GM19468 (cell line): ENCODE results near the gene RBPJL.

ENCODE experiments used
- ATAC-seq: cut with Tn5 transposase; IDR thresholded peaks from one replicate; pipeline ENCODE4 v1.9.1; 2021; ENCODE audit warnings: mild to moderate bottlenecking, moderate library complexity, moderate number of reproducible peaks; ENCODE audit not compliant: unreplicated experiment; ENCODE audit errors: extremely low read depth

The RBPJL gene

DNA sequence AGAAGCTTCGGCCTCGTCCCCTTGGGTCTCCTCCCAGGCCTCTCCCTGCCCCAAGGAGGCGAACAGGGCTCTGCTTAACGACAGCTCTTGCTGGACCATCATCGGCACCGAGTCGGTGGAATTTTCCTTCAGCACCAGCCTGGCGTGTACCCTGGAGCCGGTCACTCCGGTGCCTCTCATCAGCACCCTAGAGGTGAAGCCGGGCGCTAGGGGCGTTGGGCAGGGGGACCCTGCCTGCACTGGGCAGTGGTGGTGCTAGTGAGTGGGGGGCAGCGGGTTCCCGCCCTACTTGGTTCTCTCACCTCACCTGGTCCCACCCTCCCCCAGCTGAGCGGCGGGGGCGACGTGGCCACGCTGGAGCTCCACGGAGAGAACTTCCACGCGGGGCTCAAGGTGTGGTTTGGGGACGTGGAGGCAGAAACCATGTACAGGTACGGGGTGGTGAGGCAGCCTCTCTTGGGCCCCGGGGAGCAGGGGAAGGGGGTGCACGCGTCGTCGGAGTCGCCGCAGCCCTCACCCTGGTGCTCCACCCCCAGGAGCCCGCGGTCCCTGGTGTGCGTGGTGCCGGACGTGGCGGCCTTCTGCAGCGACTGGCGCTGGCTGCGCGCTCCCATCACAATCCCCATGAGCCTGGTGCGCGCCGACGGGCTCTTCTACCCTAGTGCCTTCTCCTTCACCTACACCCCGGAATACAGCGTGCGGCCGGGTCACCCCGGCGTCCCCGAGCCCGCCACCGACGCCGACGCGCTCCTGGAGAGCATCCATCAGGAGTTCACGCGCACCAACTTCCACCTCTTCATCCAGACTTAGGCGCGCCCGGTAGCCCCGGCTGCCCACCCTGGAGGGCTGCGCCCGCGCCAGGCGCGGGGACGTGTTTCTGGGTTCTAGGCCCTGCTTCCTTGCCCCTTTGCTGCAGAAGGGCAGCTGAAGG, 9.8 kb downstream of the RBPJL start:
- ATAC-seq = no peak

DNA sequence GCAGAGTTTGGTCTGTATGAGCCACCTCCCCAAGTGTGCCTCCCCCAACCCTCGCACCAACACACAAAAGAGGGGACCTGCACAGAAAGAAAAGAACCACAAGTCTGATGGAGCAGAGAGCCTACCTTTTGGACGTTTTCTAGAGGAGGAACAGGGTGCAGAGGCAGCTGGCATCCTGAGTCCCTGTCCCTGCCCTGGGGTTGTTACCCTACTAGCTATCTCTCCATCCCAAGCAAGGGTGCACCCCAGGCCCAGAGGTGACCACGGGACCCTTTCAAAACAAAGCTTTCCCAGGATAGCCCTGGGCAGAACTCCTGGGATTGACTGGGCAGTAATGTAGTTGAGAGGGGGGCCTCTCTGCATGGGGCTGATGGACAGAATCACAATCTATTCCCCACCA, 11.2 kb downstream of the RBPJL start:
- ATAC-seq = no peak

DNA sequence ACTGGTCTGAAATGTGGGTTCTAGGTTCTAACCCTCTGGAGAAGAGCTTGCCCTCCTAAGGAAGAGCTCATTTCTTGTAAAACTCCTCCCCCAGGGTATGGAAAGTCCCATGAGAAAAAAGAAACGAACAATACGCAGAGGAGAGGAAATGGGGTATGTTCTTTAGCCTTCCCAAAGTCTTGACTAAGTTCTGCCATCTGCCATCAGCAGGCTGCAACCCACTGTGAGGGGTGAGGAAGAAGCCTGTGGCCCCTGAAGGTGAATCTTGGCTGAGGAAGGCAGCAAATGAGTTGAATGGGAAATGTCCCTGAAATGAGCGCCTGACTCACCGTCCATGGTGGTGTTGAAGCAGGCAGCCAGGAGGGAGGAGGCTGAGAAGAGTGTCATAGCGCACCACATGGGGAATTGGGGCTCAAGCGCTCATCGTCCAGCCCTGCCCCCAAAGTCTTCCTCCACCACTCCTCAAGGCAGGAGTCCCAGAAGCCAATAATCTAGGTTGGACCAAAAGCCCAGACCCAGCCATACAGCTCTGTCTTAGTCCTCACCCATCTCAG, 11.8 kb downstream of the RBPJL start:
- no peak for ATAC-seq

DNA sequence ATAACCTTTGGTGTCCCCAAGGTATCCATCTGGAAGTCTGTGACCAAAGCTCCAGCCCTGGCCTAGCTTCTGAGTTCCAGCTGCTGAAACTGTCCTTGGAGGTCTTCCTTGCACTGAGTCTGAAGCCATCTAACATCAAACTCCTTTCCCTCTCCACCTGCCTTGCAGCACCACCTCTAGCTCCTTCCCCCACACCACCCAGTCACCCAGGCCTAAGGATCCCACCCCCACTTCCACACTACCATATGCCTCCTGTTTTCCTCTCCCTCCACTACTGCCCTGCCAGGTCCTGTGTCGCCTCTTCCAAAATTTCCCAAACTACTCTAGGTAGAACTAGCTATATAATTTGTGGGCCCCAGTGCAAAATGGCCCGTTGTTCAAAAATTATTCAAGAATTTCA, 12.3 kb downstream of the RBPJL start:
- ATAC-seq = no peak

DNA sequence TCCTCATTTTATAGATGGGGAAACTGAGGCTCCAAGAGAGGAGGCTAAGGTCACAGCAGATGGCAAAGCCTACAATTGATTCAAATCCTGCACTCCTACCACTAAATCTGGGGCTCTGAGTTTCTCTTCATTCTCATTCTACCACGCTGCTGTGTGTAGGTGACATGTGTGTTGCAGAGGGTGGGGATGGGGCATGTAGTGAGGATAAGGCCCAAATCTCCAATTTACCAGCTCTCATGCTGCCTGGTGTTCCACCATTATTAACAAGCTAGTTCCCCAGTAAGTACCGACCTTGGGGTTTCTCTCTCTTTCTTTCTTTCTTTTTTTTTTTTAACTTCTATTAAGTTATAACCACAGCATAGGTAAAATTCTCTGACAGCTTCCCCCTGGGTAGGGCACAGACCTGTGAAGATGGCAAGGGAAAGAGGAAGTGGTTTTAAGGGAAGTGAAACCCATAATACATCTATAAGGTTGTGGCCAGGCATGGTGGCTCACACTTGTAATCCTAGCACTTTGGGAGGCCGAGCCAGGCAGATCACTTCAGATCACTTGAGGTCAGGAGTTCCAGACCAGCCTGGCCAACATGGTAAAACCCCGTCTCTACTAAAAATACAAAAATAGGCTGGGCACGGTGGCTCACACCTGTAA, 14.4 kb downstream of the RBPJL start:
- no peak for ATAC-seq

DNA sequence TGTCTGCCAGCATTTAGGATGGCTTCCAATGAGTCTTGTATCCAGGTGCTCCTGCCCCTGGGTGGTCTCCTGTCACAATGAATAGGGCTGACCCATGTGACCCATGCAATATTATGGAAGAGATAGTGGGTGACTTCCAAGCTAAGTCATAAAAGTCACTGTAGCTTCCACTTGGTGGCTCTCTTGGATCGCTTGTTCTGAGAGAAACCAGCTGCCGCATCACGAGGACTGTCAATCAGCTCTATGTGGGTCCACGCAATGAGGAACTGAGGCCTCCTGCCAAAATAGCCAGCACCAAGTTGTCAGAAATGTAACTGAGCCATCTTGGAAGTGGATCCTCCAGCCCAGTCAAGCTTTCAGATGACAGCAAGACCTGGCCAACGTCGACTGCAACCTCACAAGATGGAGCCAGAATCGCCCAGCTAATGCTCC, 16.3 kb downstream of the RBPJL start:
- no peak for ATAC-seq

DNA sequence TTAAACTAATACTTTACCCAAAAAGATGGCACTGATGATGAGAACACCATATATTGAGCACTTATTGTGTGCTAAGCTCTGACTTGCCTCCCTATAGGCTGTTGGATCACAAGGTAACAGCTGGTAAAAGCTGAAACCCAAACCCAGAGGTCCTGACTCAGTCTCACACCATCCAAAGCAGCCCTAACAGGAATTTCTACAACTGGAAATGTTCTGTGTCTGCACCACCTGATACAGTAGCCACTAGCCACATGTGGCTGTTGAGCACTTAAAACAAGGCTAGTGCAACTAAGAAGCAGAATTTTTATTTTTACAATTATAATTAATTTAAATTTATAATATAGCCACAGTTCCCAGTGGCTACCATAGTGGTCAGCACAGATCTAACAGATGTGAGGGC, 17.1 kb downstream of the RBPJL start:
- ATAC-seq = no peak

DNA sequence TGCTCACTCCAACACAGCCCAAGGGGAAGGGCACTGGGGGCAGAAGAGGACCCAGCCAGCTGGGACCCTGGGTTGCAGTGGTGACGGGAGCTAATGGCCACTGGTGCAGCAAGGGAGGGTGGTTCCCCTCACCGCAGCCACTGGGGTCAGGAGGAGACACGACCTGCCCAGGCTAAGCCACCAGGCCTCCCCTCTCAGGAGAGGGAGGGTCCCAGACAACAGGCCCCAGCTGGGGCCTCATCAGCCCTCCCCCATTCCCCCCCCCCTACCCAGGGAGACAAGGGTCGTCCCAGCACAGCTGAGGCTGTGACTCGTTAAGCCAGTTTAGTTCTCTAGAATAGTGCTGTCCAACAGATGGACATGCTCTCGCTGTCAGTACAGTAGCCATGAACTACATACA, 18.7 kb downstream of the RBPJL start:
- ATAC-seq = no peak

DNA sequence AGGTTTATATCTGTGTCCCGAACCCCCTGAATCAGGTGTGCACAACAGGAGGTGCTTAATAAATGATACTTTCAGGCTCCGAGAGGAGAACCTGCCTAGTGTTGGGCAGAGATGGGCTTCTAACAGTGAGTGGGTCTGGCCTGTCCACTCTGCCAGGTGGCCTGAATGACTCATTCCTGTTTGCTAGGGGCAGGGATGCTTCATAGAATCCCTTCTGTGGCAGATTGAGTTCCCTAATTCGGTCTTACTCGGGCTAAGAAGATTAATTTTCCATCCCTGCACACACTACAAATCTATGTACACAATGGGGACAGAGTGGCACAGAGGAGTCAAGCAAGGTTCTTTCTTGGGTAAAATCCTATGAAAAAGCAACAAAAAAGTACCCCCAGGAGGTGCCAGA, 21.8 kb downstream of the RBPJL start:
- ATAC-seq = no peak

DNA sequence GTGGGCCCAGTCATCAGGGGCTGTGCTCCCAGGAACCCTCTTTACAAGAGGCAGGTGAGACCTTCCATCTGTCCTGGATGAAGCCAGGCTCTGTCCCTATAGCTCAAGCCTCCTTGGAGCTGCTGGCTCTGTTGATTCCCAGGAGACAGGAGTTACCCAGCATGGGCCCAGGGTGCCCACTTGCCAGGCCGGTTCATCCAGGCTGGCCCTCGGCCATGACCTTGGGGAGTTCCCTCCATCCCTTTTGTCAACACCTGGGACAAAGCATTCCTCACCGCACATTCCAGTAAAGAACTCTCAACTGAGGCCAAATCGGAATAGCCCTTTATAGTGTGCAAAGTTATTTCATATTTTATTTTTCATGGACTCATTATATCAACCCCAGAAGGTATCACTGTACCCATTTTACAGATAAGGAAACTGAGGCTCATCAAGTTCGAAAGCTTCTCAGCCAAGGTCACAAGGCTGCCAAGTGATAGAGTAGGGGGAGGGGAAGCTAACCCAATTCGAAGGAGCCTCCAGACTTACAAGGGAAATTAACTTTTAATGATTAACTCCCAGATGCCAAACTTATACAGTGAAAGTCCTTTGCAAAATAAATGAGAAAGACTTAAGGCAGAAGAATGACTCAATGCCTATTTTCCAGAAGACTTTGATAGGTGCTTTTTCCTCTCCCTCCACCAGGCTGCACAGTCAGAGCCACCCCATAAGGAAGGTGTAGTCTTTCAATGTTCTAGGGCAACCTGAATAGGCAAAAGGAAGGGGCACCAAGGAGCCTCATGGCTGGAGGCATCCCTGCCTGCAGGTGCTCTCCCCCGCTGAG, 23.1 kb downstream of the RBPJL start:
- ATAC-seq = no peak

DNA sequence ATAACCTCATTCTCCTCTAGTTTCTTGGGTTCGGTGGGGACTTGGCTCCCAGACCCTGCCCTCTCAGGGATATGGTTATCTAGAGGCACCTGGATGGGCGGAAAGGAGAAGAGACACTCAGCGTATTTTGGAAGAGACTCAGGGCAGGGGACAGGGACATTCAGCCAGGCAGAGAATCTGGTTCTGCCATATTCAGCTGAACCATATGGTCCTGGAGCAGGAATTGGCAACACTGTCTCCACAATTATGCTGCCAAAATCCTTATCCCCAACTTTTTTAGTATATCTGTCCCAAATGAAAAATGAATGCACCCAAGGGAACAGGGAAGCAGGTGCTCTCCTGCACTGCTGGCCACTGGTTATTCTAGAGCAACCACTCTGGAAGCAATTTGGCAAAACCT, 23.8 kb downstream of the RBPJL start:
- ATAC-seq = no peak

DNA sequence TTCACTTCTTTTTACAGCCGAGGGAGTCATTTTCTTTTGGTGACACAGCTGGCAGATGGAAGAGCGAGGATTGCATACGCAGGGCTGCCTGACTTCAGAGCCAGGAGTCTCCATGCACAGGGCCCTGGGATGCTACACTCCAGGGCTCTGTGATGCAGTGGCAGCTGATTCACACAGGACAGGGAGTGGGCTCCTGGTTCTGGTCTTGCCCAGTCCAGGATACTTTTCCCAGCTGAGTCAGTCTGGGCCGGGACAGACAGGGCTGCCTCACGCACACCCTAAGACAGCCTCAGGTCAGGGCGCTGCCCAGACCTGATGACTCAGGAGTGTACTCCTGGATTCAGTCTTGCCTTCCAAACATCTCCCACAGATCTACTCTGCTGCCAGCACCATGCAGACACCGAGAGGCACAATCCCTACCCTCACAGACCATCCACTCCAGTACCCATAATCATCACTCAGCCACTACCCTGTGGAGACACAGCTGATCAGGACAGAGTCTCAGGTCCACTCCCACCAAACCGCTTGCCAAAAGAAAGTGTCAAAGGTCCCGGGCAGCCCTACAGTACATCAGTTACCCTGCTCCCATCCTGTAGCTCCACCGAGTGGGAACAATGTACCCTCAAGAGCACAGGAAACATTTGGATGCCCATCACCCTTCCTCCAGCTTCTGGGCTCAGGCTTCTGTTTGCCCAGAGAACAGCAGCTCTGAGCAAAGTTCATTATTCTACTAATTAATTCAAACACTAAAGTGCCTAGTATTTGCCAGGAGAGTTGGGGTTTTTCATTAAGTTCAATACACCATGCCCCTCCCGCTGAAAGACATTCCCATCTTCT, 30.1 kb downstream of the RBPJL start:
- no peak for ATAC-seq

DNA sequence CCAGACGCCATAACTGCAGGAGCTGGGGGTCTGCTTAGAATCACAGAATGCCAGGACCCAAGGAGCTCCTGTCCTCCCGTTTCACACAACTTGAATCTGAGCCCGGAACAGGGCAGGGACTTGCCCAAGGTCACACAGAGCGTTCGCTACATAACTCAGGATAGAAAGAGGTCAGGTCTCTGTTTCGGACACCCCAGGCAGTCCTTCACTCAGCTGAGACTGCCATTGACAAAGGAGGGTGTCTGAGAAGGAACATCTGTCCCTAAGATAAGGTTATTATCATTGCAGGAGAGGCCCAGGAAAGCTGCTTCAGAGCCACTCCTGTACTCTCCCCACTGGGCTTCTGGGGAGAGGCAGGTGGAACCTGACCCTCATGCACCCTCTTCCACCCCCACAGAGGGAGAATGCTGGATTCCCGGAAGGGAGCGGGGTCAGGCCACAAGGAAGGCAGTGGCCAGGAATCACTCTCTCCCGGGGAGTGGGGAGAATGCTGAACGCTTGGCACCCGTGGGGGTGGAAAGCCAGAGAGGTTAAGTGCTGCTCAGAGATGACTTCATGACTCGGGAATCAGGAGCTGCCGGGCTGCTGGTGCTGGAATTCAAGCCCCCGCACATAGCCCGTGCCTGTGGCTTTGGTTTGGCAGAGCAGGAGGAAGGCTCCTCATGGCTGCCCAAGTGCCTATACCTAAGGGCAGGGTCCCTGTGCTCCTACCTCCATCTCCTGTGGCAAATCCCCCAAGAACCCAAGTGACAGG, 30.9 kb downstream of the RBPJL start:
- no peak for ATAC-seq

DNA sequence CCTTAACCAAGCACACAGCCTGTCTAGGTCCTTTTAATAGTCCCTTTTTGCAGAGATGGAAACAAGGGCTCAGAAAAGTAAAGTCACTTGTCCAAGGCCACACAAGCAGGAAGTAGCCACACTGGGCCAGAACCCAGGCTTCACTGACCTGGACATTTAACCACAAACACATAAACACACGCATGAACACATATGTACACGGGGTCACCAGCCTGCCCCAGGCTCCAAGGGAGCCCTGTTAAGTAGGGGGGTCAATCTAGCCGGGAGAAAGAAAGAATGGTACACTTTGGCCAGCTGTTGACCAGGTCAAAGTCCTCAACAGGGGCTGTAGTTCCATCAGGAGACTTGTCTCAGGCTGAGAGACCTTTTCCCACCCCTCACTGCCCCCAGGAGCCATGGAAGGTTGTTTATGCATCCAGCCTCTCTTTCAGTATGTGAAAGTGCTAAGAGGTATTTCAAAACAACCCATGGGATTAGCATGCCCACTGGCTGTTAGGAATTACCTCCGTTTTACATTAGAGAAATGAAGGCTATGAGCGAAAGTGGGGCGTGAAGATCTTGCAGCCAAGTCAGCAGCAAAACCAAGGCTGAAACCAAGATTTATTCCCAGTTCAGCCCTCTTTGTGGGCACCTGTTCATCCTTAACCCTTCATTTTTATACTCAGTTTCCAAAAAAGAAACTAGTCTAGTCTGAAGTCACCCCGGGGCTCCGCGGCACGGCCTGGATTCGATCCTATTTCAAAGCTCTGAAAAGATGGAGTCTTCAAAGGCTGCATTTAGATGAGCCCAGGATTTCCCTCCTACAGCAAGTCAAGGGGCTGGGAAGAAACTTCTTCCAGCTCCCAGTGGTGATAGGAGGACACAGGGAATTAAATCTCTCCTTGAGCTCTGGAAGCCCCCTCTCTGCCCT, 31.7 kb downstream of the RBPJL start:
- ATAC-seq = no peak

DNA sequence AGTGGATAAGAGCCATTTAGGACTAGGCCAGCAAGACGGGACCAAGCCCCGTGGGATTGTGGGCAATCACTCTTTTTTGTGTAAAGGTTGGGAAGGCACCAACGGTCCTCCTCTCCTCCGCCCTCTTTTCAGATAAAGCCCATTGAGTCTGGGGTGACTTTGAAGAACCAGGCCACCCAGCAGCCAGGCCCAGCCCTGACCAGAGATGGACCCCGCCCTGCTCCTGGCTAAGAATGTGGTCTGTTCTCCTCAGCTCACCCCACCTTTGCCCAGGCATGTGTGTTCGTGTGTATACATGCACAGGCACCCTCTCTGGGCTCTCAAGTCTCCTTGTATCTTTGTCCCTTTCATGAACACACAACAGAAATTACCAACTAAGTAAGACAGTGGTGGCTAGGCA, 32.4 kb downstream of the RBPJL start:
- no peak for ATAC-seq

DNA sequence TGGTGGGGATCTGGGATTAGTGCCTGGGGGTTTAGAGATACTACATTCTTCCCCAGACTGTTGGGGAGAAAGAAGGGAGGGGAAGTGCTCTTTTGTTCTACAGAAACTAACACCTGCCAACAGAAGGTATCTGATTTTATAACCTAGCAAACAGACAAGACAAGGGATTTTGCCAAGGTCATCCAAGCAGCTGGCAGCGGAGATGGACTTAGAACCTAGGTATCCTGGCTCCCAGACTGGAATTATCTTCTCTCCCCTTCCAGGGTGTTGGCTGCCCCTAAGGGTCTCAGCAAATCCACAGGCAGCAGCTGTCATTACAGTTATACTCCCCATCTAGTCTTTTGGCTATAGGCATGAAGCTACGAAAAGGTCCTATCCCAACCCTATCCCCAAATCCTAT, 33.2 kb downstream of the RBPJL start:
- no peak for ATAC-seq

DNA sequence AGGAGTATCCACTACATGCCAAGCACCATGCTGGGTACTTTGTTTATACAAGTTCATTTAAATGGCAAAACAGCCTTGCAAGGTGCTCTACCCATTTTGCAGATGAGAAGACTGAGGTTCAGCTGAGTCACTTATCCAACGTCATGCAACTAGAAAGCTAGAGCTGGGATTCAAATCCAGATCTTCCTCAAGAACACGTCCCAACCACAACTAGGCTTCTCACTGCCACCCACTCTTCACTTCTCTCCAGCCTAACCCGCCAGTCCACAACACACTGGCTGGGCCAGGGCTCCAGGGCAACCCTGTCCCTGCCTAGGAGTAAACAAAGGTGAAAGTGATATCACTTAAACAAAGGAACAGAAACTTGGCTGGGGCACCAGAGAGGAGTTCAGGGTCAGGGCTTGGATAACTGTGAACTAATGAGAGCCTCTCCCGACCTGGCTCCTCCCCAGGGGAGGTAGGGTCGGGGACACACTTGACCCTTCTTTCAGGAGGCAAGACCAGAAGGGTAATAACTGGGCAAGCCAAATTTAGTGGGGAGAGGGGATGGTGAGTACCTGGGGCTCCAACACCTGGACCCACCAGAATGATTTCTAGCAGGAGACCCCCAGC, 33.7 kb downstream of the RBPJL start:
- no peak for ATAC-seq

DNA sequence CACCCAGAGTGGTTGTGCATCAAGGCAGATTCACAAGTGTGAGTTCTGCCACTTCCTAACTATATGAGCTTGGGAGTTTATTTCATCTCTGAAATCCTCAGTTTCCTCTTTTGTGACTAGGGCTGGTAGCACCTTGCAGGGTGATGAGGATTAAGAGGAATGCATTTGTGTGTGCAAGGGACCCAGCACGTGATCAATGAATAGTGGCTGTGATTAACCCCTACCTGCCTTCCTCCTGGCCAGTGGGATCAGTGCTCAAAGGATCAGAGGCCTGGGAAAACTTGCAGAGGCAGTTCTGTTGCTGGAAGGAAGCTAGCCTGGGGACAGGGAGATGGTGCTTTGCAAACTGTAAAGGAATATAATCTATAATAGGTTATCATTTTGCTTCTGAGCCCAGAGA, 34.3 kb downstream of the RBPJL start:
- no peak for ATAC-seq
